K562 (cell line): Measurements from ENCODE around the gene CEP72. TPM values are rescaled to one million over a fixed set of nuclear protein-coding genes. Genes with fewer than 3 reads are reported as not detected.
A peak's percentile ranks its signal among the peaks of the same experiment; 100 is the strongest.

Experiments
- CHD4 ChIP-seq: fragments of 200-600 bp; sonication (generic); IDR thresholded peaks from 3 replicates; pipeline ENCODE4 v1.6.1; 2012; ENCODE audit warnings: low read depth, mild to moderate bottlenecking, mixed read lengths, low read length, inconsistent platforms; ENCODE audit not compliant: insufficient read depth, insufficient replicate concordance, poor library complexity, severe bottlenecking
- FOXA1 ChIP-seq: fragments of 450-650 bp; IDR thresholded peaks from 2 replicates; pipeline ENCODE4 v1.6.1; 2016; ENCODE audit warnings: mild to moderate bottlenecking, borderline replicate concordance
- FOXP4 ChIP-seq: sonication (generic); formaldehyde crosslinking; IDR thresholded peaks from 2 replicates; pipeline ENCODE4 v1.8.0; 2022; ENCODE audit warnings: mild to moderate bottlenecking, missing genetic modification reagents, borderline replicate concordance
- FUS ChIP-seq: fragments of 200-400 bp; formaldehyde crosslinking; optimal IDR thresholded peaks from 2 replicates; pipeline ENCODE3; 2017; ENCODE audit warnings: low read depth, low read length
- GATAD2B ChIP-seq: fragments of 450-650 bp; IDR thresholded peaks from 2 replicates; pipeline ENCODE4 v1.6.1; 2017; ENCODE audit warnings: mild to moderate bottlenecking, borderline replicate concordance
- GMEB1 ChIP-seq: fragments of 250-450 bp; sonication (Bioruptor Pico); IDR thresholded peaks from 2 replicates; pipeline ENCODE4 v1.4.0; 2020; ENCODE audit warnings: mild to moderate bottlenecking
- JUND ChIP-seq, 2 experiments: IDR thresholded peaks; 2 replicates in 1 of 2; 3 replicates in 1 of 2; pipeline ENCODE4 v1.6.1; 2011; ENCODE audit warnings: borderline replicate concordance in 2 of 2, low read depth in 2 of 2, low read length in 2 of 2, improper control_type of control experiment in 1 of 2, missing biosample characterization in 1 of 2, missing genetic modification characterization in 1 of 2, missing genetic modification reagents in 1 of 2
- MCM7 ChIP-seq, 2 experiments: fragments of 450-650 bp; IDR thresholded peaks; 2 replicates each; pipeline ENCODE4 v1.6.1; 2016 to 2018
- MNT ChIP-seq, 2 experiments: fragments of 450-650 bp; conservative IDR thresholded peaks; 2 replicates each; pipeline ENCODE4 v1.6.1; 2017; ENCODE audit warnings: mild to moderate bottlenecking in 2 of 2, moderate library complexity in 2 of 2
- NR1H2 ChIP-seq: sonication (generic); formaldehyde crosslinking; IDR thresholded peaks from 2 replicates; pipeline ENCODE4 v1.4.0; 2020; ENCODE audit warnings: mild to moderate bottlenecking, missing genetic modification reagents
- ZBED1 ChIP-seq: IDR thresholded peaks from 2 replicates; pipeline ENCODE4 v1.6.1; 2014
- ZNF318 ChIP-seq, 2 experiments: fragments of 450-650 bp; IDR thresholded peaks; 2 replicates each; pipeline ENCODE4 v1.6.1; 2016; ENCODE audit warnings: mild to moderate bottlenecking in 2 of 2, borderline replicate concordance in 1 of 2, low read depth in 1 of 2, moderate library complexity in 1 of 2
- ZSCAN32 ChIP-seq: fragments of 450-650 bp; formaldehyde crosslinking; IDR thresholded peaks from 2 replicates; pipeline ENCODE4 v1.4.0; 2020; ENCODE audit warnings: mild to moderate bottlenecking, moderate library complexity
- polyA plus RNA-seq, 8 experiments: library from polyadenylated mRNA; depleted of rRNA in 4 of 8; stranded (reverse) in 5 of 8; unstranded in 3 of 8; fragments of >200 nt; fragmentation: Nextera tagmentation in 2 of 8; fragmentation: Illumina TruSeq in 1 of 8; extraction: Ambion mirVana in 2 of 8; extraction: Trizol in 1 of 8; gene quantifications; 2 replicates each; pipeline versions ENCODE4 v1.2.1 to v1.2.3, GENCODE V29; 2011 to 2014; ENCODE audit warnings: inconsistent platforms in 1 of 8, missing spikeins in 1 of 8
- total RNA-seq, 7 experiments: library from RNA; depleted of rRNA in 6 of 7; stranded (reverse); fragments of >200 nt in 6 of 7; fragmentation: Illumina TruSeq in 2 of 7; extraction: Trizol in 2 of 7; gene quantifications; 2 replicates each; pipeline versions ENCODE4 v1.2.1 to v1.2.3, GENCODE V29; 2011 to 2021; ENCODE audit warnings: low replicate concordance in 1 of 7

The CEP72 gene
- total and polyA plus RNA-seq, 9 of the 15 experiments (the other 6 are each of a cell fraction or from before 2014, with no cell fraction given), result 0.89 to 38.1 (median 14.2) TPM

- TF ChIP-seq FOXA1 (no peak), GMEB1 (CRISPR knock-in tag) (no peak), GATAD2B (no peak), ZBED1 (no peak), NR1H2 (CRISPR knock-in tag) (no peak), MCM7 (IDR thresholded peaks at IDR 0.05) (no peak), JUND (IDR thresholded peaks at IDR 0.05; ENCODE audit: borderline replicate concordance, low read depth, low read length) (peak; percentile 95), JUND (tag; IDR thresholded peaks at IDR 0.05; ENCODE audit: borderline replicate concordance, low read depth, low read length) (peak; percentile 91; the same call in 2 of the 3 replicates), ZSCAN32 (CRISPR knock-in tag) (no peak), FOXP4 (CRISPR knock-in tag) (no peak), CHD4 (no peak), MNT (conservative IDR thresholded peaks at IDR 0.05) (peak in 1 of 2 experiments; percentile 60; a peak in 2 of 4 replicates), ZNF318 (IDR thresholded peaks at IDR 0.05; ENCODE audit: borderline replicate concordance in 1 of 2, low read depth in 1 of 2) (no peak), FUS (no peak)
Observed at GRCh38 chr5:657570-657969, 45.4 kb downstream of the CEP72 start (continued).
